Astrocyte of the cerebellum (primary cell): Measurements from ENCODE around the gene CHRNG.

ENCODE experiments used
- DNase-seq: peaks from one replicate; pipeline ENCODE4 v3.0.0-alpha.2; 2011; ENCODE audit warnings: low read depth
- H3K4me3 ChIP-seq: 2 replicates; pipeline ENCODE4 v1.5.1; 2011; ENCODE audit warnings: mild to moderate bottlenecking, low read depth, low read length, moderate library complexity
- CTCF ChIP-seq: IDR thresholded peaks from 2 replicates; pipeline ENCODE4 v1.5.1; 2012; ENCODE audit warnings: low read length, low read depth, moderate library complexity, mild to moderate bottlenecking; ENCODE audit errors: missing control alignments
- in situ Hi-C: cut with HindIII; loops from 2 replicates; pipeline ENCODE4 v1.10.0; 2017; ENCODE audit warnings: low sequenced_read_pairs

The CHRNG gene

GRCh38 chr2:232515639-232516038, 23.9 kb upstream of the CHRNG start:
- in situ Hi-C loops: no loop called here
- DNase-seq: no peak
- TF ChIP-seq CTCF: no peak
- no peak overlapping the region for H3K4me3 ChIP-seq

GRCh38 chr2:232516551-232516950, 22.9 kb upstream of the CHRNG start:
- no peak for DNase-seq
- TF ChIP-seq CTCF: no peak
- H3K4me3 ChIP-seq: no peak overlapping the region
- in situ Hi-C loops: no loop called here

- no peak for DNase-seq
- H3K4me3 ChIP-seq: no peak overlapping the region
- in situ Hi-C loops: no loop called here
- no peak for TF ChIP-seq CTCF
These were observed 20.6 kb upstream of the CHRNG start for GRCh38 chr2:232518844-232519243.

DNA sequence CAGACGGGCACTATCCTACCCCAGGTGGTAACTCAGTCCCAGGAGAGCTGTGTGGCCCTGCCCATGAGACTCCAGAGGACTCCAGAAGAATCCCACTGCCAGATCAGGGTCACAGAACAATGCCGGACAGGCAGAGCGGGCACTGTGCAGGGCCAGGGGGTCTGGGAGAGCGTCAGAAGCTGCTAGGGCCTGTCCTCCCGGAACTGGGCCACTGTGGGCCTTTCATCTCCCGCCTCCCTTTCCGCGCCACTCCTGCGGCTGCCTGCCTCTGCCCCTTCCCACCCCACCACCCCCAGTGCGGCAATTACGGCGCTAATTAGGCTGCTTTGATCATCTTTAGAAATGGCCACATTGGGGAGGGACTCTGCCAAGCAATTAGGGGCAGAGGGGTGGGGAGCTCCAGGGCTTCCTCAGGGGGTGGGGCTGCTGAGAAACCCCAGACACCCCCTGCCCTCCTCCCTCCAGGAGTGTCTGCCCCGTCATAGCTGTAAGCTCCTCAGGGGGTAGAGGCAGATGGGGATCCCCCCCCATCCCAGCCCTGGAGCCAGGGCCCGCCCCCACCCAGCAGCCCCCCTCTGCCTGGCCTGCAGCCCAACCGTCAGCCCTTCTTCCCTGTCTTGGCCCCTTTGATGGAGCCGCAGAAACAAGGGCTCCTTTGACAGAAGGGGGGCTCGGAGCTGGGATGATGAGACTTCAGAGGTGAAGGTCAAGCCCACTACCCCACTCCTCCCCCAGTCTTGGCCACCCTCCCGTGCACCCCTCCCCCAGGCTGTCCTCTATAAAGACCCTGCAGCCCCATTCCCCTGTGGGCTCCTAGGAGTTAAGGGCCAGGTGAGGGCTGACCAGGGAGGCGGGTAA, 19.7 kb upstream of the CHRNG start, which contains the start of gene PRSS56:
Gene PRSS56, plus strand, starts transcription at position 808 of the 858 bp plus-strand sequence. CDS start 211 bp downstream, outside the sequence.
- in situ Hi-C loops: no loop called here
- DNase-seq: no peak
- H3K4me3 ChIP-seq: no peak within 1 kb of the TSS
- no peak for TF ChIP-seq CTCF

GRCh38 chr2:232520489-232520888, 19.0 kb upstream of the CHRNG start:
- in situ Hi-C loops: no loop called here
- no peak overlapping the region for H3K4me3 ChIP-seq
- no peak for DNase-seq
- TF ChIP-seq CTCF: no peak

DNA sequence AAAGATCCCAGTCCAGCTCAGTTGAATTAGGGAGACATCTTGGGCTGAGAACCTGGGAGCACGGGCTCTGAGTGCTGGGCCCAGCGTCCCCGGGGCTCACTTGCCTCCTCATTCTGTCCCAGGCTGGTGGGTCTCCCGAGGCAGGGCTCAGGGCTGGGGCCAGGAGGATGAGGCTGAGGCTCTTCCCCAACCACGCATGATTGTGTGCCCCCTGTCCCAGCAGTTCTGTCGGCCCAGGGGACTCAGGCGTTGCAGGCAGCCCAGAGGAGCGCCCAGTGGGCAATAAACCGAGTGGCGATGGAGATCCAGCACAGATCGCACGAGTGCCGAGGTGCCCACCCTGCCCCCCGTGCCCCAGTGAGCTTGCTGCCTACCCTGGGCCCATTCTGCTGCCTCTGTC, 18.4 kb upstream of the CHRNG start:
- no peak for DNase-seq
- no peak for TF ChIP-seq CTCF
- no peak overlapping the region for H3K4me3 ChIP-seq
- in situ Hi-C loops: no loop called here
